B cell (primary cell): ENCODE results near the gene SLC25A21. TPM values are rescaled to one million over a fixed set of nuclear protein-coding genes. Genes with fewer than 3 reads are reported as not detected.

ENCODE experiments used
- ATAC-seq: fragments of 200-7000 bp; cut with Tn5 transposase; one replicate; pipeline ENCODE4 v1.10.0; 2021; ENCODE audit warnings: low read depth, mild to moderate bottlenecking, moderate number of reproducible peaks, moderate library complexity
- CTCF ChIA-PET: fragments of 350-600 bp; sonication (Branson Sonifier 250); formaldehyde crosslinking; loops from one replicate; lab custom pipeline; 2021; ENCODE audit warnings: antibody characterized with exemption, inconsistent platforms; lab: Charles Lee
- POLR2A ChIA-PET: fragments of 350-600 bp; sonication (Branson Sonifier 250); formaldehyde crosslinking; loops from one replicate; lab custom pipeline; 2021; ENCODE audit warnings: antibody characterized with exemption; lab: Charles Lee
- DNase-seq: peaks from one replicate; pipeline ENCODE4 v3.0.0; 2013
- H2AFZ ChIP-seq: 2 replicates; pipeline ENCODE4 v1.6.1; 2012; ENCODE audit warnings: mild to moderate bottlenecking, low read depth, low read length; ENCODE audit not compliant: insufficient read depth, poor library complexity, severe bottlenecking
- H3K27ac ChIP-seq, 2 donors: 1 replicate in 1 of 2; 2 replicates in 1 of 2; pipeline ENCODE4 v1.5.1; 2012 to 2013; ENCODE audit warnings: low read length in 2 of 2, mild to moderate bottlenecking in 2 of 2, moderate library complexity in 1 of 2
- H3K27me3 ChIP-seq, 4 experiments: fragments of 200-600 bp in 1 of 4; sonication (generic) in 1 of 4; replicated peaks in 1 of 4; 1 replicate in 2 of 4; 2 replicates in 2 of 4; pipeline versions ENCODE4 v1.6.1 to v1.7.0; 2013 to 2016; ENCODE audit warnings: low read length in 3 of 4, mild to moderate bottlenecking in 2 of 4, mixed read lengths in 1 of 4, moderate library complexity in 1 of 4; ENCODE audit not compliant: insufficient read depth in 4 of 4, control insufficient read depth in 3 of 4; ENCODE audit errors: control extremely low read depth in 1 of 4
- H3K36me3 ChIP-seq, 2 experiments: replicated peaks in 1 of 2; 1 replicate in 1 of 2; 2 replicates in 1 of 2; pipeline versions ENCODE4 v1.6.1 to v1.7.1; 2013; ENCODE audit warnings: low read length in 1 of 2; ENCODE audit not compliant: insufficient read depth in 2 of 2, control insufficient read depth in 1 of 2; ENCODE audit errors: control extremely low read depth in 1 of 2, extremely low read depth in 1 of 2
- H3K4me1 ChIP-seq, 2 donors: fragments of 200-600 bp in 1 of 2; sonication (generic) in 1 of 2; 1 replicate in 1 of 2; 2 replicates in 1 of 2; pipeline versions ENCODE4 v1.5.1 to v1.6.1; 2013 to 2017; ENCODE audit warnings: low read length in 2 of 2; ENCODE audit not compliant: control insufficient read depth in 2 of 2, insufficient read depth in 2 of 2
- H3K4me2 ChIP-seq: replicated peaks from 2 replicates; pipeline ENCODE3; 2012; ENCODE audit warnings: mild to moderate bottlenecking, low read depth, low read length; ENCODE audit not compliant: poor library complexity, severe bottlenecking
- H3K4me3 ChIP-seq, 5 experiments: fragments of 200-600 bp in 1 of 5; sonication (generic) in 1 of 5; 1 replicate in 3 of 5; 2 replicates in 2 of 5; pipeline versions ENCODE4 v1.5.1 to v1.7.0; 2011 to 2016; ENCODE audit warnings: low read length in 4 of 5, mild to moderate bottlenecking in 4 of 5, low read depth in 2 of 5, control low read depth in 1 of 5, moderate library complexity in 1 of 5; ENCODE audit not compliant: insufficient read depth in 1 of 5; ENCODE audit errors: control extremely low read depth in 1 of 5, extremely low read depth in 1 of 5
- H3K79me2 ChIP-seq: fragments of 200-600 bp; sonication (generic); one replicate; pipeline ENCODE4 v1.6.0; 2016; ENCODE audit warnings: low read length; ENCODE audit not compliant: control insufficient read depth, insufficient read depth
- H3K9ac ChIP-seq: fragments of 200-600 bp; sonication (generic); 2 replicates; pipeline ENCODE4 v1.6.1; 2017; ENCODE audit warnings: mild to moderate bottlenecking, low read length, moderate library complexity
- H3K9me3 ChIP-seq, 3 donors: one replicate each; pipeline versions ENCODE4 v1.6.1 to v1.7.1; 2013; ENCODE audit warnings: low read length in 2 of 3; ENCODE audit not compliant: control insufficient read depth in 2 of 3, insufficient read depth in 1 of 3; ENCODE audit errors: control extremely low read depth in 1 of 3
- H4K20me1 ChIP-seq: 2 replicates; pipeline ENCODE4 v1.6.0; 2012; ENCODE audit warnings: mild to moderate bottlenecking, low read length; ENCODE audit not compliant: insufficient read depth, control insufficient read depth, poor library complexity, severe bottlenecking
- H3K27ac Mint-ChIP-seq: one replicate; pipeline ENCODE4 v1.8.0; 2021; ENCODE audit warnings: mixed read lengths
- H3K27me3 Mint-ChIP-seq: one replicate; pipeline ENCODE4 v1.8.0; 2021; ENCODE audit warnings: mixed read lengths
- H3K4me1 Mint-ChIP-seq: one replicate; pipeline ENCODE4 v1.8.0; 2021; ENCODE audit warnings: mixed read lengths
- H3K4me3 Mint-ChIP-seq: one replicate; pipeline ENCODE4 v1.8.0; 2021; ENCODE audit warnings: mixed read lengths
- H3K9me3 Mint-ChIP-seq: one replicate; pipeline ENCODE4 v1.8.0; 2022; ENCODE audit warnings: mixed read lengths; ENCODE audit not compliant: insufficient read depth
- CTCF ChIP-seq: fragments of 200-600 bp; IDR thresholded peaks from one replicate; pipeline ENCODE4 v1.8.0; 2022; ENCODE audit warnings: antibody characterized with exemption, mild to moderate bottlenecking
- EZH2 ChIP-seq: IDR thresholded peaks from 2 replicates; pipeline ENCODE4 v1.6.1; 2012; ENCODE audit warnings: borderline replicate concordance, low read depth, mild to moderate bottlenecking, moderate library complexity, low read length; ENCODE audit not compliant: insufficient read depth, poor library complexity, severe bottlenecking
- WGBS: methylation state at CpG from one replicate; pipeline ENCODE4 v1.1.5; 2013; ENCODE audit warnings: missing lambda C conversion rate; ENCODE audit not compliant: insufficient coverage; 5-methylcytosine and 5-hydroxymethylcytosine counted together
- intact Hi-C: fragments of 100-400 bp; cut with micrococcal nuclease; formaldehyde crosslinking; loops from one replicate; pipeline ENCODE4 v1.10.0; 2022
- polyA plus RNA-seq: library from polyadenylated mRNA; depleted of rRNA; stranded (reverse); fragments of >200 nt; gene quantifications from 2 replicates; pipeline ENCODE4 v1.2.3, GENCODE V29; 2012
- total RNA-seq, 2 donors: library from RNA; stranded (reverse); fragments of 120-200 nt in 1 of 2; gene quantifications; 1 replicate in 1 of 2; 2 replicates in 1 of 2; pipeline versions ENCODE4 v1.2.3 to v1.2.4, GENCODE V29; 2013 to 2022

The SLC25A21 gene
- total and polyA plus RNA-seq, 2 donors (not counting 1 experiment from before 2014, with no cell fraction given), result not detected

- ATAC-seq, result no peak
- intact Hi-C loops, result no loop called here
- POLR2A ChIA-PET, result no interaction called here
- Mint-ChIP-seq H3K27me3 (no peaks in the 10 kb centered on the region), H3K4me3 (no peak overlapping the region), H3K4me1 (no peaks in the 10 kb centered on the region), H3K9me3 (no peaks in the 10 kb centered on the region), H3K27ac (no peak overlapping the region)
- Histone ChIP-seq H3K4me2 (no peak overlapping the region), H3K36me3 (no peaks in the 10 kb centered on the region), H3K4me3 (no peak overlapping the region), H3K79me2 (no peaks in the 10 kb centered on the region), H3K9me3 (peaks cover 0 to under 1% (median 0%) of the 10 kb centered on the region in 3 donors), H4K20me1 (no peaks in the 10 kb centered on the region), H3K4me1 (no peaks in the 10 kb centered on the region), H3K9ac (no peak overlapping the region), H2AFZ (no peak overlapping the region), H3K27me3 (no peaks in the 10 kb centered on the region), H3K27ac (no peak overlapping the region)
- WGBS, result 82% methylated on average over 6 of the region's 6 CpGs
- CTCF ChIA-PET, result no interaction called here
- TF ChIP-seq CTCF (no peak), EZH2 (no peak)
- DNase-seq, result no peak
Measured at GRCh38 chr14:37090026-37090425, 82.4 kb downstream of the SLC25A21 start.

- intact Hi-C loops, result no loop called here
- no peaks in the 10 kb centered on the region for H3K79me2 ChIP-seq
- H3K9ac ChIP-seq, result no peak overlapping the region
- ATAC-seq (no peak), DNase-seq (no peak)
- H3K27ac Mint-ChIP-seq, result no peak overlapping the region
- H3K27ac ChIP-seq, result no peak overlapping the region
- POLR2A ChIA-PET, result no interaction called here
- H3K27me3 ChIP-seq, result no peaks in the 10 kb centered on the region
- no peaks in the 10 kb centered on the region for H3K4me1 Mint-ChIP-seq
- no peak overlapping the region for H3K4me3 Mint-ChIP-seq
- no peak overlapping the region for H2AFZ ChIP-seq
- no peaks in the 10 kb centered on the region for H3K27me3 Mint-ChIP-seq
- no CpG with 5 or more reads among the region's 3 CpGs for WGBS
- H3K4me3 ChIP-seq, result no peak overlapping the region
- H3K4me1 ChIP-seq, result no peaks in the 10 kb centered on the region
- TF ChIP-seq EZH2, result no peak
- TF ChIP-seq CTCF, result no peak
- H3K36me3 ChIP-seq, result no peaks in the 10 kb centered on the region
- CTCF ChIA-PET, result no interaction called here
- no peaks in the 10 kb centered on the region for H4K20me1 ChIP-seq
- no peak overlapping the region for H3K4me2 ChIP-seq
- H3K9me3 ChIP-seq, result no peaks in the 10 kb centered on the region
- no peaks in the 10 kb centered on the region for H3K9me3 Mint-ChIP-seq
Measured at GRCh38 chr14:37089410-37089809, 83.0 kb downstream of the SLC25A21 start.
